GM23338 (cell line): ENCODE data around the gene PIGA.

Experiments used
- CREB1 ChIP-seq: fragments of 250-450 bp; sonication (Bioruptor Pico); IDR thresholded peaks from 2 replicates; pipeline ENCODE4 v1.5.0; 2020; ENCODE audit warnings: low read depth, mild to moderate bottlenecking, moderate library complexity
- CTCF ChIP-seq, 2 experiments: fragments of 200-600 bp in 1 of 2; sonication (generic) in 1 of 2; conservative IDR thresholded peaks; 2 replicates each; pipeline versions ENCODE4 v1.5.1 to v1.6.1; 2016 to 2017; ENCODE audit warnings: antibody characterized with exemption in 2 of 2, low read depth in 2 of 2, mild to moderate bottlenecking in 2 of 2, moderate library complexity in 1 of 2
- EZH2 ChIP-seq: fragments of 200-600 bp; sonication (generic); IDR thresholded peaks from one replicate; pipeline ENCODE4 v1.8.0; 2017; ENCODE audit warnings: antibody characterized with exemption, mild to moderate bottlenecking, low read depth; ENCODE audit not compliant: unreplicated experiment
- EZH2phosphoT487 ChIP-seq: fragments of 200-600 bp; sonication (generic); IDR thresholded peaks from one replicate; pipeline ENCODE4 v1.8.1; 2018; ENCODE audit warnings: antibody characterized with exemption; ENCODE audit not compliant: unreplicated experiment
- NANOG ChIP-seq: IDR thresholded peaks from 2 replicates; pipeline ENCODE4 v1.6.1; 2016; ENCODE audit warnings: antibody characterized with exemption, borderline replicate concordance
- POLR2AphosphoS5 ChIP-seq: IDR thresholded peaks from 2 replicates; pipeline ENCODE4 v1.6.1; 2016; ENCODE audit warnings: antibody characterized with exemption, low read depth
- REST ChIP-seq: IDR thresholded peaks from one replicate; pipeline ENCODE4 v1.6.1; 2018; ENCODE audit warnings: antibody characterized with exemption; ENCODE audit not compliant: unreplicated experiment

- TF ChIP-seq EZH2 (no peak), CTCF (conservative IDR thresholded peaks at IDR 0.05; ENCODE audit: low read depth in 2 of 2) (no peak), POLR2AphosphoS5 (no peak), NANOG (no peak), EZH2phosphoT487 (no peak), CREB1 (CRISPR knock-in tag) (no peak), REST (no peak)
Measured at GRCh38 chrX:15321447-15321846, 13.9 kb downstream of the PIGA start.
